ENCODE data around the gene CAMK1D.

Gene CAMK1D

DNA sequence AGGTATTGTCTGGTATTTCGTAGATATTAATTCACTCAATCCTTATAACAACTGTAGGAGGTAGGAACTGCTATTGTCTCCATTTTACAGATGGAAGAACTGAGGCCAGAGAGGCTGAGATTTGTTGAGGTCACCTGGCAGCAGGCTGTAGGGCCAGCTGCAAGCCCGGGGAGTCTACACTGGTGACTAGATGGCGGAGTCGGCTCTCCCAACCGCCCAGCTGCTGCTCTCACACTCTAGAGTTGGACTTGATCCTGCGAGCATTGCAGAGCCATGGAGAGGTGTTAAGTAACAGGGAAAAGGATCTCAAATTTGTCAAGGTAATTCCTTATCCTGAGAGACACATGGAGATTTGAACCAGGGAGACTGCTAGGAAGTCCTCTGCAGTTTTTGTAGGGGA, 124.1 kb downstream of the CAMK1D start:
- no peak for TF ChIP-seq CTCF (IDR thresholded peaks at IDR 0.05; ENCODE audit: low read depth, low read length)
- no peak for DNase-seq (ENCODE audit: extremely low read depth, low read depth)

- no peak for TF ChIP-seq CTCF (IDR thresholded peaks at IDR 0.05; ENCODE audit: low read depth, low read length)
- no peak for DNase-seq (ENCODE audit: extremely low read depth, low read depth)
These were observed 125.5 kb downstream of the CAMK1D start for GRCh38 chr10:12474727-12475412.

DNA sequence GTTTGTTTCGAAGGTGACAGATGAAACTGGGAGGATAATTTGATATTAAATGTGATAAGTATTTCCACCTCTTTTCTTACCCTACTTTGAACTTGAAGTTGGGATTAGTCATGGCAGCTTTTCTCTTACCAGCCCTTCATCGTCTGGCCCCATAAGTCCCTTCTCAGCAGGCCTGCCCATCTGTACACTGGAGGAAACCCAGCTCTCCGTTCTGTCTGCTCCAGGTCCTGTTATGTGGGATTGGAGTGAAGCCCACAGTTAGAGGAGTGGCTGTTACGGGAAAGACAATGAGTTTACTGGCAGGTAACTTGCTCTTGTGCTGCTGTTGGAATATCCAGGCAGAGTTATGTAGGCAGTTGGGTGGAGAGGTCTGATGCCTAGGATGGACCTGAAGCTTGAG, 127.3 kb downstream of the CAMK1D start:
- TF ChIP-seq CTCF (IDR thresholded peaks at IDR 0.05; ENCODE audit: low read depth, low read length): no peak
- no peak for DNase-seq (ENCODE audit: extremely low read depth, low read depth)

DNA sequence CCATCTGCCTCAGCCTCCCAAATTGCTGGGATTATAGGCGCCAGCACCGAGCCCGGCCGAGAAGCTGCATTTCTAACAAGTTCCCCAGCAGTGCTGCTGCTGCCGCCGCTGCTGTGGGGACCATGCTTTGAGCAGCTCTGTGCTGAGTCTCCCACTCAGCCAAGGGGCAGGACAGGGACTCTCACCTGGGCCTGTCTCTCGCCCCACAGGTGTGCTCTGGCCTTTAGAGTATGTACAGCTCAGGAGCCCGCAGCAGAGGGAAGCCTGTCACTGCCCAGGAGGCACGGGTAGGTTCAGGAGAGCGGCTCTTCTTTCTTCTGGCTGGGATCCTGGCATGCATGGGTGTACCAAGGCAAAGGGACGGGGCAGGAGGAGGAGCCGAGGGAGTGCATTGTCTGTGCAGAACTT, 130.1 kb downstream of the CAMK1D start:
- no peak for TF ChIP-seq CTCF (IDR thresholded peaks at IDR 0.05; ENCODE audit: low read depth, low read length)
- DNase-seq (ENCODE audit: extremely low read depth, low read depth): no peak

- no peak for DNase-seq (ENCODE audit: extremely low read depth, low read depth)
- TF ChIP-seq CTCF (IDR thresholded peaks at IDR 0.05; ENCODE audit: low read depth, low read length): no peak
These were observed 130.6 kb downstream of the CAMK1D start for GRCh38 chr10:12479924-12480323.

DNA sequence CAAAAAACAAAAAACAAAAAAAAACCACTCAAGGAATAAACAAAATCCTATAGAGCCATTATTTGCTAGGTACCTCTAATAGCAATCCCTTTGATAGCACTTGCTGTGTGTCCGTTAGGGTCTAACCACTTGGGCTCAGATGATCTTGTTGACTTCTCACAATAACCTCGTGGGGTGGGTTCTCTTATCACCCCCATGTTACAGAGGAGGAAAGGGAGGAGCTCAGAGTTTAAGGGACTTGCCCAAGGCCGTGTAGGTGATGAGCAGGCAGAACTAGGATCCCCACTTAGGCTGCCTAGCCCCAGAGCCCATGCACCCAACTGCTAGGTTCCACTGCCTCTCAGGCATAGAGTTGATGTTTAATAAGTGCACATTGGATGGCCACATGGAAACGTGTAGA, 131.1 kb downstream of the CAMK1D start:
- TF ChIP-seq CTCF (IDR thresholded peaks at IDR 0.05; ENCODE audit: low read depth, low read length): no peak

GRCh38 chr10:12481924-12482323, 132.6 kb downstream of the CAMK1D start:
- no peak for DNase-seq (ENCODE audit: extremely low read depth, low read depth)
- no peak for TF ChIP-seq CTCF (IDR thresholded peaks at IDR 0.05; ENCODE audit: low read depth, low read length)

More for the DNA sequence above, 131.1 kb downstream of the CAMK1D start:
- DNase-seq (ENCODE audit: extremely low read depth, low read depth): no peak

Data from AG09319 (cell line).